Natural killer cell (primary cell): ENCODE results near the gene SLC6A11. TPM values are rescaled to one million over a fixed set of nuclear protein-coding genes. Genes with fewer than 3 reads are reported as not detected.

Experiments used
- ATAC-seq, 3 donors: fragments of 150-1000 bp in 2 of 3; fragments of 200-7000 bp in 1 of 3; cut with Tn5 transposase; 1 replicate in 1 of 3; 2 replicates in 2 of 3; pipeline ENCODE4 v1.10.0; 2021; ENCODE audit warnings: mild to moderate bottlenecking in 2 of 3, moderate library complexity in 2 of 3
- DNase-seq, 2 donors: peaks; one replicate each; pipeline versions ENCODE4 v3.0.0 to v3.0.0-alpha.2; 2013 to 2021; ENCODE audit warnings: mixed read lengths in 1 of 2
- H3K27ac ChIP-seq: one replicate; pipeline ENCODE4 v1.5.1; 2013; ENCODE audit warnings: mild to moderate bottlenecking, low read length
- H3K27me3 ChIP-seq: one replicate; pipeline ENCODE4 v1.6.1; 2013; ENCODE audit warnings: low read length; ENCODE audit not compliant: control insufficient read depth, insufficient read depth
- H3K36me3 ChIP-seq: one replicate; pipeline ENCODE4 v1.6.1; 2013; ENCODE audit warnings: low read length; ENCODE audit not compliant: control insufficient read depth, insufficient read depth
- H3K4me1 ChIP-seq: one replicate; pipeline ENCODE4 v1.6.1; 2013; ENCODE audit warnings: low read length; ENCODE audit not compliant: control insufficient read depth, insufficient read depth
- H3K4me3 ChIP-seq: one replicate; pipeline ENCODE4 v1.5.1; 2013; ENCODE audit warnings: low read length
- H3K9me3 ChIP-seq: one replicate; pipeline ENCODE4 v1.6.1; 2013; ENCODE audit warnings: low read length; ENCODE audit not compliant: control insufficient read depth, insufficient read depth
- H3K27ac Mint-ChIP-seq, 2 donors: one replicate each; pipeline ENCODE4 v1.8.0; 2022; ENCODE audit warnings: mild to moderate bottlenecking in 2 of 2, mixed read lengths in 2 of 2, moderate library complexity in 1 of 2
- H3K27me3 Mint-ChIP-seq, 2 donors: one replicate each; pipeline ENCODE4 v1.8.0; 2022; ENCODE audit warnings: low read depth in 2 of 2, mixed read lengths in 2 of 2
- H3K36me3 Mint-ChIP-seq: one replicate; pipeline ENCODE4 v1.8.0; 2022; ENCODE audit warnings: mixed read lengths
- H3K4me1 Mint-ChIP-seq, 2 donors: one replicate each; pipeline ENCODE4 v1.8.0; 2022; ENCODE audit warnings: mixed read lengths in 2 of 2
- H3K4me3 Mint-ChIP-seq: one replicate; pipeline ENCODE4 v1.8.0; 2022; ENCODE audit warnings: mild to moderate bottlenecking, moderate library complexity, mixed read lengths
- H3K9me3 Mint-ChIP-seq, 2 donors: one replicate each; pipeline ENCODE4 v1.8.0; 2022; ENCODE audit warnings: mixed read lengths in 2 of 2
- CTCF ChIP-seq: fragments of 200-600 bp; IDR thresholded peaks from one replicate; pipeline ENCODE4 v1.8.0; 2022; ENCODE audit warnings: antibody characterized with exemption
- WGBS: methylation state at CpG from one replicate; pipeline ENCODE4 v1.1.7; 2013; ENCODE audit warnings: missing lambda C conversion rate; ENCODE audit not compliant: insufficient coverage; 5-methylcytosine and 5-hydroxymethylcytosine counted together
- intact Hi-C: fragments of 100-400 bp; cut with micrococcal nuclease; formaldehyde crosslinking; loops from one replicate; pipeline ENCODE4 v1.14.2; 2022
- total RNA-seq, 4 donors: library from RNA; stranded (reverse); fragments of 120-200 nt in 1 of 4; gene quantifications; one replicate each; pipeline versions ENCODE4 v1.2.3 to v1.2.4, GENCODE V29; 2013 to 2022

SLC6A11 gene
- total RNA-seq, 3 donors from 2014 or later (not counting 1 experiment from before 2014, with no cell fraction given): not detected

DNA sequence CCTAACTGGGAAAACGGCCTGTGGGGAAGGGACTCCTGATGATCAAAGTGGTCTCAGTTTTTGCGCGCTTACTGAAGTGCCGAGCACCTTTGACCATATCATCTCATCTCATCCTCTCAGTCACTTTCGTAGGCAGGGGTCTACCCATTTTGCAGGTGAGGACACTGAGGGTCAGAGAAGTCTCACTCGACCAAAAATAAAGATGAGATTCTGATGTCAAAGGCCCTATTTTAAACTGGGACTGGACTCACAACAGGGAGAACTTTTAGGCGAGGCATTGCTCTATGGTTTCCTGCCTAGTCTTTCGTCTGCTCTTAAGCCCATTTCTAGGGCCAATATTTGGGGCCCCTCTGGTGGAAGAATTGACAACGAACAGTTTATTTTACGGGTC, 830 bp downstream of the SLC6A11 start:
- Histone ChIP-seq H3K4me3 (no peak overlapping the region), H3K4me1 (no peaks in the 10 kb centered on the region), H3K27ac (no peak overlapping the region), H3K9me3 (no peaks in the 10 kb centered on the region), H3K27me3 (peaks cover 7% of the 10 kb centered on the region), H3K36me3 (no peaks in the 10 kb centered on the region)
- TF ChIP-seq CTCF: no peak
- Mint-ChIP-seq H3K9me3 (no peaks in the 10 kb centered on the region), H3K4me3 (no peak overlapping the region), H3K27me3 (peaks cover 18 to 50% of the 10 kb centered on the region in 2 donors), H3K4me1 (no peaks in the 10 kb centered on the region), H3K27ac (no peak overlapping the region), H3K36me3 (no peaks in the 10 kb centered on the region)
- WGBS: 74% methylated on average over 10 of the region's 10 CpGs
- intact Hi-C loops: no loop called here
- DNase-seq (no peak), ATAC-seq (no peak)

DNA sequence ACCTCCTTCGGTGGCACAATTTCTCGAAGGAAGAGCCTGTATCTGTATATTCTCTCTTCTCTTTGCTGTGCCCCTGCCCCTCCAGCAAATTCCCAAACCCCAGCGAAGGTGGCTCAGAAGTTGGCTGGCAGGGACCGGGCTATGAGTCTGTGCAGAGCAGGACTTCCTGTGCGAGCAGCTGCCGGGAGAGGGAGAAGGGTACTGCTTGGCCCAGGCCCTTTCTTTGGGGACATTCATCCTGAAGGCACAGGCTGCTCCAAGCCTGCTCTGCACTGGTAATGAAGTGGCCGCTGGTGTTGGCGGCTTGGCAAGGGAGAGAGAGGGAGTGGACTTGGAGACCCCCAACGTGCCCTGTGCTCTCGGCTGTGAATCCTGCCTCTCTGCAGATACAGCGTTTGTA, 1.5 kb downstream of the SLC6A11 start:
- Mint-ChIP-seq H3K27ac (no peak overlapping the region), H3K27me3 (peaks cover 21 to 50% of the 10 kb centered on the region in 2 donors)
- WGBS: 65% methylated on average over 11 of the region's 11 CpGs

DNA sequence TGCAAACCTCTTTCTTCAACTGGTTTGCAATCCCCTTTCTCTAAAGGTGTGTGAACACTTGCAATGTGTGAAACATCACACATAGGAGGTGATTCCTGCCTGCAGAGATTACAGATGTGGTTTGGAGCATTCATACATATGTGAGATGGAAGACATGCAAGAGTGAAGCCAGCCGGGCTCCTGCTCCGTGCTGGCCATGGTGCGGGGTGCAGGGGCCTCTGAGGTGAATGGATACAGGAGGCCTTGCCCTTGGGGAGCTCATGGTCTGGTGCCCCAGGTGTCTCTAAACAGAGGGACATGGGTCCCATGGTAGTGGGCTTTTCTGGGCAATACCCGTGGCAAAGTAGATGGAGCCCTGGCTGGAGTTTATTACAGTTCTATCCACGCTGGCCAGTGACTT, 6.0 kb downstream of the SLC6A11 start:
- peaks cover 9 to 31% of the 10 kb centered on the region in 2 donors for H3K27me3 Mint-ChIP-seq
- intact Hi-C loops: no loop called here
- Histone ChIP-seq H3K4me1 (no peaks in the 10 kb centered on the region), H3K36me3 (no peaks in the 10 kb centered on the region), H3K27ac (no peak overlapping the region), H3K9me3 (no peaks in the 10 kb centered on the region), H3K4me3 (no peak overlapping the region), H3K27me3 (no peaks in the 10 kb centered on the region)
- no peak for TF ChIP-seq CTCF
- H3K27ac Mint-ChIP-seq: no peak overlapping the region
- ATAC-seq (no peak), DNase-seq (no peak)
- no peak overlapping the region for H3K4me3 Mint-ChIP-seq
- H3K9me3 Mint-ChIP-seq: no peaks in the 10 kb centered on the region
- H3K4me1 Mint-ChIP-seq: no peaks in the 10 kb centered on the region
- H3K36me3 Mint-ChIP-seq: no peaks in the 10 kb centered on the region
- WGBS: 87% methylated on average over 5 of the region's 5 CpGs

More for the DNA sequence above, 1.5 kb downstream of the SLC6A11 start:
- H3K27ac ChIP-seq: no peak overlapping the region
- H3K4me1 Mint-ChIP-seq: no peaks in the 10 kb centered on the region
- H3K4me1 ChIP-seq: no peaks in the 10 kb centered on the region
- no peak overlapping the region for H3K4me3 ChIP-seq
- no peaks in the 10 kb centered on the region for H3K36me3 ChIP-seq
- intact Hi-C loops: no loop called here
- H3K4me3 Mint-ChIP-seq: no peak overlapping the region
- no peaks in the 10 kb centered on the region for H3K36me3 Mint-ChIP-seq
- H3K9me3 ChIP-seq: no peaks in the 10 kb centered on the region
- no peak for TF ChIP-seq CTCF
- peaks cover 7% of the 10 kb centered on the region for H3K27me3 ChIP-seq
- ATAC-seq (no peak), DNase-seq (no peak)
- no peaks in the 10 kb centered on the region for H3K9me3 Mint-ChIP-seq

GRCh38 chr3:10822708-10823515, 6.9 kb downstream of the SLC6A11 start:
- 78% methylated on average over 5 of the region's 5 CpGs for WGBS
- DNase-seq (no peak), ATAC-seq (no peak)
- H3K27ac ChIP-seq: no peak overlapping the region
- H3K9me3 ChIP-seq: no peaks in the 10 kb centered on the region
- H3K27me3 Mint-ChIP-seq: peaks cover 9 to 31% of the 10 kb centered on the region in 2 donors
- no peak overlapping the region for H3K4me3 ChIP-seq
- TF ChIP-seq CTCF: no peak
- H3K9me3 Mint-ChIP-seq: no peaks in the 10 kb centered on the region
- no peaks in the 10 kb centered on the region for H3K36me3 ChIP-seq
- intact Hi-C loops: no loop called here
- H3K27ac Mint-ChIP-seq: no peak overlapping the region
- no peaks in the 10 kb centered on the region for H3K4me1 ChIP-seq
- no peak overlapping the region for H3K4me3 Mint-ChIP-seq
- no peaks in the 10 kb centered on the region for H3K27me3 ChIP-seq
- no peaks in the 10 kb centered on the region for H3K4me1 Mint-ChIP-seq
- no peaks in the 10 kb centered on the region for H3K36me3 Mint-ChIP-seq
